RCC 7860 (cell line): Measurements from ENCODE around the gene NAA38.
A peak's percentile ranks its signal among the peaks of the same experiment; 100 is the strongest.

Experiments
- DNase-seq: peaks from one replicate; pipeline ENCODE4 v3.0.0-alpha.2; 2015; ENCODE audit warnings: low spot score
- FAIRE-seq: peaks from 2 replicates; lab custom pipeline; 2012; peaks lifted over from hg19 to GRCh38; lab: Jason Lieb, UNC

NAA38 gene, protein sequence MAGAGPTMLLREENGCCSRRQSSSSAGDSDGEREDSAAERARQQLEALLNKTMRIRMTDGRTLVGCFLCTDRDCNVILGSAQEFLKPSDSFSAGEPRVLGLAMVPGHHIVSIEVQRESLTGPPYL

GRCh38 chr17:7856811-7857712, at the start of gene NAA38:
Gene NAA38 (minus strand): TSS chr17:7857559. CDS start chr17:7857463, 96 bp downstream.
- peak; percentile 87 for FAIRE-seq

DNA sequence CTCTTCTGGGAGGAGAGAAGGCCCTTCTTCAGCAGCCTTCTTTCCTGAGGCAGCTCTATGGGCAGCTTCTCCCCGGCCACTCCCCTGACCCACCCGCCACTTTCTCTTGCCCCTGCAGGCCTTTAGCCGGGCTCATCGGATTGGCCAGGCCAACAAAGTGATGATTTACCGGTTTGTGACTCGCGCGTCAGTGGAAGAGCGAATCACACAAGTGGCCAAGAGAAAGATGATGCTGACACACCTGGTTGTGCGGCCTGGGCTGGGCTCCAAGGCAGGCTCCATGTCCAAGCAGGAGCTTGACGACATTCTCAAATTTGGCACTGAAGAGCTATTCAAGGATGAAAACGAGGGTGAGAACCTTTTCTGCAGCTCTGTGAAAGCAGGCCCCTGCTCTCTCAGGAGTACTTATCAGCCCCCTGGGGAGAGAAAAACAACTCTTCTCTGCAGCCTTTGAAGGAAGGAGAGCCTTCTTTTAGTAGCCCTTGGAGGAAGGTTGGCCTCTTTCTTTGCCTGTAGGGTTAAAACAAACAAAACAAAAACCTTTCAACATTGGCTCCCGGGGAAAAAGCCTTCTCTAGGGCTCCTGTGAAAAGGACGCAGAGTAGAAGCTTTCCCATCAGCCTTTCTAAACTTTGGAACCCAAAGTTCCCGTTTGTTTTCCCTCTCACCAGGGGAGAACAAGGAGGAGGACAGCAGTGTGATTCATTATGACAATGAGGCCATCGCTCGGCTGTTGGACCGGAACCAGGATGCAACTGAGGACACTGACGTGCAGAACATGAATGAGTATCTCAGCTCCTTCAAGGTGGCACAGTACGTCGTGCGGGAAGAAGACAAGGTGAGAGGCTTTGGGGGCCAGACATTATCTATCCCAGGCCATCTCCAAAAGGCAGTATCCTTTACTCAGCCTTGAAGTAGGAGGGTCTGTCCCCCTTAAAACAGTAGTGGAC, 46.1 kb upstream of the NAA38 start:
- DNase-seq (no peak), FAIRE-seq (no peak)

More at GRCh38 chr17:7856811-7857712, at the start of gene NAA38:
- DNase-seq, result peak; percentile 99

GRCh38 chr17:7897773-7898172, 40.4 kb upstream of the NAA38 start:
- DNase-seq (no peak), FAIRE-seq (no peak)

DNA sequence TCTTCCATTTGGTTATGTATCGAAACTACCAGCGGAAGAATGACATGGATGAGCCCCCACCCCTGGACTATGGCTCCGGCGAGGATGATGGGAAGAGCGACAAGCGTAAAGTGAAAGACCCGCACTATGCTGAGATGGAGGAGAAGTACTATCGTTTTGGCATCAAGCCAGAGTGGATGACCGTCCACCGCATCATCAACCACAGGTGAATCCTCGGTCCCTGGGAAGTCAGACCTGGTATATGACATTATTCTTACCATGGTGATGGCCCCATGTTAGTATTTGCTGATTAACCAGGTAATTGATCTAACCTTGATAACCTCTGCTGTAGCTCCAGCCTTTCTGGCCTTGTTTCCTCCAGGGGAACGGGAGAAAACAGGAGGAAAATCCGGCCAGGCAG, 39.7 kb upstream of the NAA38 start:
- DNase-seq, result peak; percentile 57
- no peak for FAIRE-seq

DNA sequence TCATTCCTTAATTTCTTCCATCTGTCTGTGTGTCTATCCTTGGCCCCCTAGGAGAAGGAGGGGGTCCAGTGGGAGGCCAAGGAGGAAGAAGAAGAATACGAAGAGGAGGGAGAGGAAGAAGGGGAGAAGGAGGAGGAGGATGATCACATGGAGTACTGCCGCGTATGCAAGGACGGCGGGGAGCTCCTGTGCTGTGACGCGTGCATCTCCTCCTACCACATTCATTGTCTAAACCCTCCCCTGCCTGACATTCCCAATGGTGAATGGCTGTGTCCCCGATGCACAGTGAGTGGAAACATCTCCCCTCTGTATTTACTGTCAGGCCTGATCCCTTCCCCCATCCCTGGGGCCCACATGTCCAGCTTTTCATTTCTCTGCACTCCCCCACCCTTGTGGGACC, 37.5 kb upstream of the NAA38 start:
- FAIRE-seq (no peak), DNase-seq (no peak)

- no peak for FAIRE-seq
- no peak for DNase-seq
These were observed 36.9 kb upstream of the NAA38 start for GRCh38 chr17:7894226-7894625.

- no peak for FAIRE-seq
- DNase-seq, result no peak
These were observed 36.0 kb upstream of the NAA38 start for GRCh38 chr17:7893187-7893880.

DNA sequence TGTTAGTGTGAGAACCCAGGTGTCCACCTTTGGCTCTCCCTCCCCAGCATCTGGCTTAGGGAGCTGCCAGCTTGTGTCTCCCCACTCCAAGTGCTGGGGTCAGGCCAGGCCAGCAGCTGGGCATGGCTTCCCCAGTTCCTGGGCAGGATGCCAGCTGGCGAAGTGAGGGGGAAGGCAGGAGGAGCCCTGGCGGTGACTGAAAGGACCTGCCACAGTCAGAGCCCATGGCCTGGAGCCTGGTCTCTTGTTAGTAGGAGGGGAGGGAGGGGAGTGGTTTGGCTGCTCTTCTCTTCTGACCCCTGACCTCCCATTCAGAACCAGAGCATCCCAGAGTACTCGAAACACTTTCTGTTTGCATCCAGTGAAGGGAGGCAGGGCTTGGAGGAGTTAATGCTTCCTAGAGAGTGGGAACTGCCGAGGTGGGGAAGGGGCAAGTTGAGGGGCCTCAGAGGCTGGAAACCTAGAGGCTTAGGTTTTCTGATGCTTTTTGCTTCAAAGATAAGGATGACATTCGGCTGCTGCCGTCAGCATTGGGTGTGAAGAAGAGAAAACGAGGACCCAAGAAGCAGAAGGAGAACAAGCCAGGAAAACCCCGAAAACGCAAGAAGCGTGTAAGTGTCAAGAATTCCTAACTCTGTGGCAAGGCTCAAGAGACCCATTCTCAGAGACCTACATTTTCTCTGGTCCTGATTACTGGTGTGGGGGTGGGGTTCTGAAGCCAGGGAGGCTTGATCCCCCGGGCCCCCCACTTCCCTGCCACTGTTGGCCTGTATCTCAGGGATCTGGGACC, 32.0 kb upstream of the NAA38 start:
- FAIRE-seq (peak; percentile 82), DNase-seq (peak; percentile 79)

DNA sequence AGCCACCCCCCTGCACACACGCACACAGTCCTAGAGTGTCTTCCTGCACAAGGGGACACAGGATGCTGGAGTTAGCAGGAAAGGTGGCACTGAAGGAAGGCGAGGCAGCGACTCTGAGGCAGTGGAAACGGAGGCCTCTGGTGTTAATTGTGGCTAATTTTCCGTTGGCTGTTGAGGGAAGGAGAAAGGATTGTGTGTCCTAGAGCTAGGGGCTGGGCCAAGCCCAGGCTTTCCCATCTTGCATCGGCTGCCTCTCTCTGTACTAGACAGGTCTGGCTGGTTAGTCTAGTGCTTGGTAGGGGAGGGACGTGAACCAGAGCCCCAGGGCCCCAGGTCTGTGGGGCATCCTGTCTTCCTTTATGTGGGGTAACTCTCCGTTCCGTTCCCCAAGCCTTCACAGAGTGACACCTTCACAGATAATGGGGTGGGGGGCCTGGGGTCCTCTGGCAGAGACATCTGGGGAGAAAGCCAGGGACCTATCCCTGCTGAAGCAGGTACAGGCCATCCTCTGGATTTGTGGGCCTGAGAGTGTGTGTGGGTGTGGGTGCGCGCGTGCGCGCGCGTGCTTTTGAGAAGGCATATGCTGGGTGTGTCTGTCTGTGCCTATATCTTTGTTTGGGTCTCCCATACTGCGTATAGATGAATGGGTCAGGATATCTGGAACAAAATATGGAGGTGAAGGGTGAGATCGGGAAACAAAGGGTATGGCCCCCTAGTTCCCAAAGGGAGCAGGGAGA, 31.0 kb upstream of the NAA38 start, which contains the start of gene CHD3:
TSS of gene CHD3 (plus strand) at position 606 of the 737 bp plus-strand sequence. CDS start 212 bp downstream, outside the sequence.
- FAIRE-seq, result no peak
- no peak for DNase-seq

GRCh38 chr17:7887482-7888183, 30.3 kb upstream of the NAA38 start:
- FAIRE-seq (peak; percentile 85), DNase-seq (peak; percentile 83)

DNA sequence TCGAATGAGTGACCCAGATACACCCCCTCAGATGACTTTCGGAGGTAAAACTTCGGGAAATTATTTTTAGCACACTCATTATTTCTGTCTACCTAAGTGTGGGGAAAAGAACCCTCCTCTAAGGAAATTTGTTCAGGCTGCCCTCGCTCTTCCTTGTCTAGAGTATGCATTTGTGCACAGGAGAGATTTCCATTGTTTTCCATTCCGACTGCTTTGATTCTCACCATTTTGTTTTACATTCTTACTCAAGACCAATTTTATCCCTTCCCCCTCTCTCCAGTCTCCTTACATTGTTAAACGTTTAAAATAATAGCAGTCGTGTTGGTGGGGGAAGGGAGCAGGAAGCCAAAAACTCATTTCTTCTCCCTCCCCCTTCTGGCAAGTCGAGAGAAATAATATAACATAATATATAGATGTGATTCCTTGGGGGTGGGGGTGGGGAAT, 29.7 kb upstream of the NAA38 start:
- FAIRE-seq (no peak), DNase-seq (no peak)

DNA sequence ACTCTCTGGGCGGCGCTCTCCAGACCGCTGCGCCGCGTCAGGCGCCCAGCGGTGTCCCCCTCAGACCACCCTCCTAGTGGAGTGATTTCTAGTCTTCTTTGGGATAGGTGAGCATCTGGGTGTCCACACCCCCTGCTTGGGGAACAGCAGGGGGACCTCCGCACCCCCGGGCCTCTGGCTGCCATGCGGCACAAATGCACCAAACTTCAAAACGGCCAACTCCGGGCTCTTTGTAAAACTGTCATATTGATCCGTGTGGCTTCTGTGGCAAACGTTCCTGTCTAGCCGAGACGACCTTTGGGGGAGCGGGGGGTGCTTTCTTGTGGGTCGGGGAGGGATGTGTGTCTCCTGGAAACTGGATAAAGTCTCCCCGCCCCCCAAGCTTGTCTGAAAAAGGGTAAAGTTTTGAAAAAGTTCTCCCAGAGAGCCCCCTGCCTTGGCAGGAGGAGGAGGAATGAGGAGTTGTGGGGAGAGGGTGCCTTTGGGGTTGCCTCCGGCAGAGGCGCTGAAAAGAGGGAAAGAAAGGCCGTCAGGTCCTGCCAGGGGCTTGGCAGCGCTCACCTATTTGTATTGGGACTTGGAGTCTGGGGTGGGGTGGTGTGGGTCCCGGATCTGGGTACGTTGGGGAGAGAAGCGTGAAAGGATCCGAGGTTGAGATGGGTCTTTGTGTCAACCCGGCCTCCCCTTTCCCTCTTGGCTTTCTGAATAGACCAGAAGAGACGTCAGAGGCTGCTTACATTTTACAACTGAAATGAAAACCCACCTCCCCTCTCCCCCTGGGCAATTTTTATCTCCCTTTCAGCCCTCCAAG, 29.1 kb upstream of the NAA38 start:
- no peak for FAIRE-seq
- no peak for DNase-seq

DNA sequence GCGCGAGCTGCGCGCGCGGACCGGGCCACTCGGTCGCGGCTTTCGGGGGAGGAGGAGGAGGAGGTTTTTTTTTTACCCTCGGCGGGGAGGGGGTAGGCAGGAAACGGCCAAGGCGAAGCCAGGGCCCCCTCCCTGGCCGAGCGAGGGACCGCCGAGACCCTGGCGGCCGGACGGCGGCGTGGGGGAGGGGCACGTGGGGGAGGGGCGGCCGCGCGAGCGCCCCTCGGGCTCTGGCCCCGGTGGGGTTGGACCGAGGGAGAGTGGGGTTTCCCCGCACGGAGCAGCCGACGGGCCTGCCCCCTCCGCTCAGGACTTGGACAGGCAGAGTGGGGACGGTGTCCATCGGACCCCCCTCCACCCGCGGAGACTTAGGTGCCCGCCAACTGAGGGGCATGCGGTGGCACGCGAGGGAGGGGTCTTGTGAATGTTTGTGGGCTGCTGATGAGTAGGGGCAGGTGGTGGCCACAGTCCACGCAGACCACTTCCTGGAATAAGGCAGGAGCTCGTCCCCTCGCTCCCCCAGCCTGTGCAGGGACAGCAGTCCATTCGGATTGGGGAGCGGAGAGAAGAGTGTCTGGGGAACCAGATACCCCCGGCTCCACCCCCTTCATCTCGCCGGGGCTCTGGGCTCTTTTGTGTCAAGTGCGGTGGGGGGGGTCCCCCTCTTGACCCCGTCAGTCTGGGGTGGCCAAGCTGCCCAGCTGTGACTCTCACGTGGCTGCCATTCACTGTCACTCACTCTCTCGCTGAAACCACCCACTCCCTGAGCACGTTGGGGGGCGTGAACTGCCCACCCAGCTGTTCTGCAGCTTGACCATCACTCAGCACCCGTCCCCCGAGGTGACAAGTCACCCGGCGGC, 28.2 kb upstream of the NAA38 start:
- FAIRE-seq, result no peak
- DNase-seq, result peak; percentile 31

- FAIRE-seq (no peak), DNase-seq (no peak)
These were observed 27.4 kb upstream of the NAA38 start for GRCh38 chr17:7884581-7885366.

GRCh38 chr17:7883781-7884386, 26.5 kb upstream of the NAA38 start:
- FAIRE-seq (peak; percentile 66), DNase-seq (peak; percentile 27)
